Caco-2 (cell line): ENCODE results near the gene NSD1. TPM values are rescaled to one million over a fixed set of nuclear protein-coding genes. Genes with fewer than 3 reads are reported as not detected.

Source experiments
- BruUV-seq: library from RNA; stranded (reverse); fragments of 400-500 nt; replicated peaks from 2 replicates; lab custom pipeline; 2021; lab: Mats Ljungman, UMichigan
- CTCF ChIA-PET: fragments of 300-600 bp; sonication (Branson Sonifier 250); formaldehyde crosslinking; loops from one replicate; lab custom pipeline; 2022; ENCODE audit warnings: antibody characterized with exemption; lab: Charles Lee
- POLR2A ChIA-PET: fragments of 300-600 bp; sonication (Branson Sonifier 250); formaldehyde crosslinking; loops from one replicate; lab custom pipeline; 2022; ENCODE audit warnings: antibody characterized with exemption; lab: Charles Lee
- DNase-seq, 2 experiments: peaks; one replicate each; pipeline versions ENCODE4 v3.0.0 to v3.0.0-alpha.2; 2020 to 2022
- H3K27me3 ChIP-seq: replicated peaks from 2 replicates; pipeline ENCODE4 v1.6.0; 2011; ENCODE audit warnings: low read length; ENCODE audit not compliant: control insufficient read depth, insufficient read depth
- H3K36me3 ChIP-seq: 2 replicates; pipeline ENCODE4 v1.5.1; 2011; ENCODE audit warnings: low read length; ENCODE audit not compliant: control insufficient read depth, insufficient read depth
- H3K4me1 ChIP-seq: fragments of 250-450 bp; sonication (Bioruptor Pico); 2 replicates; pipeline ENCODE4 v1.5.1; 2020; ENCODE audit warnings: mild to moderate bottlenecking
- H3K4me3 ChIP-seq: 2 replicates; pipeline ENCODE4 v1.5.1; 2011; ENCODE audit warnings: low read depth, mild to moderate bottlenecking, control low read depth, low read length
- H3K9me3 ChIP-seq: fragments of 250-450 bp; sonication (Bioruptor Pico); 2 replicates; pipeline ENCODE4 v1.5.1; 2020; ENCODE audit warnings: mild to moderate bottlenecking, moderate library complexity
- H3K27ac Mint-ChIP-seq: one replicate; pipeline ENCODE4 v1.8.0; 2022; ENCODE audit warnings: mixed read lengths; ENCODE audit not compliant: unreplicated experiment
- H3K27me3 Mint-ChIP-seq: one replicate; pipeline ENCODE4 v1.8.0; 2022; ENCODE audit warnings: mixed read lengths; ENCODE audit not compliant: insufficient read depth, unreplicated experiment
- H3K36me3 Mint-ChIP-seq: one replicate; pipeline ENCODE4 v1.8.0; 2022; ENCODE audit warnings: mild to moderate bottlenecking, mixed read lengths; ENCODE audit not compliant: insufficient read depth, unreplicated experiment
- H3K4me1 Mint-ChIP-seq: one replicate; pipeline ENCODE4 v1.8.0; 2022; ENCODE audit warnings: low read depth, mixed read lengths; ENCODE audit not compliant: unreplicated experiment
- H3K4me3 Mint-ChIP-seq: one replicate; pipeline ENCODE4 v1.8.0; 2022; ENCODE audit warnings: mild to moderate bottlenecking, moderate library complexity, mixed read lengths; ENCODE audit not compliant: unreplicated experiment
- H3K9me3 Mint-ChIP-seq: one replicate; pipeline ENCODE4 v1.8.0; 2022; ENCODE audit warnings: mixed read lengths; ENCODE audit not compliant: unreplicated experiment
- CTCF ChIP-seq, 2 experiments: fragments of 200-600 bp in 1 of 2; IDR thresholded peaks; 1 replicate in 1 of 2; 2 replicates in 1 of 2; pipeline versions ENCODE4 v1.5.1 to v1.8.0; 2011 to 2022; ENCODE audit warnings: antibody characterized with exemption in 1 of 2, control low read depth in 1 of 2, inconsistent platforms in 1 of 2, low read depth in 1 of 2, low read length in 1 of 2, mild to moderate bottlenecking in 1 of 2, moderate library complexity in 1 of 2; ENCODE audit not compliant: insufficient read depth in 1 of 2, severe bottlenecking in 1 of 2, unreplicated experiment in 1 of 2
- intact Hi-C: fragments of 100-400 bp; cut with micrococcal nuclease; formaldehyde crosslinking; loops from one replicate; pipeline ENCODE4 v1.10.0; 2022; ENCODE audit not compliant: unreplicated experiment
- total RNA-seq: library from RNA; stranded (reverse); gene quantifications from 2 replicates; pipeline ENCODE4 v1.2.3, GENCODE V29; 2022

NSD1 gene
- total RNA-seq, 1 experiment from 2014 or later, result 67.4 TPM

GRCh38 chr5:177311392-177311722 is 177.8 kb downstream of the NSD1 start:
- H3K4me1 Mint-ChIP-seq, result peaks cover 13% of the 10 kb centered on the region
- intact Hi-C loops, result no loop called here
- Histone ChIP-seq H3K36me3 (peaks cover 6% of the 10 kb centered on the region), H3K4me1 (peaks cover 11% of the 10 kb centered on the region), H3K4me3 (peak overlapping the region; percentile 93), H3K9me3 (no peaks in the 10 kb centered on the region), H3K27me3 (no peaks in the 10 kb centered on the region)
- H3K27me3 Mint-ChIP-seq, result no peaks in the 10 kb centered on the region
- H3K4me3 Mint-ChIP-seq, result peak overlapping the region; percentile 82
- no peak for TF ChIP-seq CTCF (IDR thresholded peaks at IDR 0.05; ENCODE audit: insufficient read depth in 1 of 2, low read depth in 1 of 2, low read length in 1 of 2, severe bottlenecking in 1 of 2, unreplicated experiment in 1 of 2)
- H3K9me3 Mint-ChIP-seq, result no peaks in the 10 kb centered on the region
- H3K27ac Mint-ChIP-seq, result peak overlapping the region; percentile 93
- DNase-seq, result no peak
- no TSS peak for BruUV-seq
- CTCF ChIA-PET, result interaction anchor here (1.0 to 2.4 kb wide), 4 partner anchors 14 to 224 kb away, joined by 3 to 8 read pairs (median 6); partner anchors contain the start of gene FGFR4
- H3K36me3 Mint-ChIP-seq, result peaks cover 47% of the 10 kb centered on the region
- POLR2A ChIA-PET, result interaction anchor here (1.6 kb wide), 1 partner anchor 116 kb away, joined by 7 read pairs; the partner anchor contains the start of gene GRK6

DNA sequence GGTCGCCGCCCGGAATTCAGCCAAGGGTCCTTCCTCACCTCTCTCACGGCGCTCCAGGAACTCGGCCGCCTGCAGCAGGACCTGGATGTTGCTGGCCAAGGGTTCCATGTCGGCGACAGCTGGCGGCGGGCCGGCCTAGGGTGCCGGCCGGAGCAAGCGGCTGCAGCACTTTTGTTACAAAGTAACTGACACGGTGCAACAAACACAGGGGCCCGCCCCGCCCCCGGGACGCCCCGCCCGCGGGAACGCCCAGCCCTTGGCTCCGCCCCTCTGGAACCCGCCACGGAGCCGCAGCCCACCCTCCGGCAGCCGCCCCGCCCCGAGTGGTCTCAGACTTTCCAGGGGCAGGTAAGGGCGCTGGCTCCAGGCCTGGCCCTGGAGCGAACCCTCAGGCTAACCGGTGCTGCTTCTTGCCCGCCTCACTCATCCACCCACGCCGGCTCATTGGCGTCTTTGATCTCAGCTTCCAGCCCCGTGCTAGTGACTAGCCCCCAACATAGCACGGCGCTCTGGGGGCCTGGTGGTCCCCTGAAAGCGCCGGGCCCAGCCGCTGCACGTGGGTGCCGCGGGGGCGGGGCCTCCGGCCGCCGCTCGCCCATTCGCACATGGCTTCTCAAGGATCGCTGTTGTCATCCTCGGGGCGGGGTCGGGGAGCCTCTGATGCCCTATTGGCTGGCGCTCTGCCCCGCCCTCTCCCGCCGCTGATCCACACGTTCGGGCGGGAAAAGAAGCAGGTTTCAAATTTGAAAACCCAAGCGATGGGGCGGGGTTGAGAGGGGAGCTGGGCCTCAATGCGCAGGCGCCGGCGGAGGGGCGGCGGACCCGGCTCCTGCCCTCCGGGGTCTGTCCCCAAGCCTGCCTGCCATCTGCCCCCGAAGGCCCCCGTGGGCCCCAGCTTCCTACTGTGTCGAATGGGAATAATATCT is 178.4 kb downstream of the NSD1 start, which contains the start of gene MXD3:
Gene MXD3, minus strand, starts transcription at position 176 of the 926 bp plus-strand sequence. Its CDS starts 68 bp downstream, at position 108.
- intact Hi-C loops, result loop anchor here (1.0 to 2.0 kb wide), 4 partner anchors 39 to 185 kb away; partner anchors contain the start of genes LMAN2 and PDLIM7
- peak within 1 kb of the TSS; percentile 82 for H3K4me3 Mint-ChIP-seq
- peak within 1 kb of the TSS; percentile 93 for H3K27ac Mint-ChIP-seq
- ChIA-PET CTCF (interaction anchor here (0.6 to 2.4 kb wide), 12 partner anchors 14 to 299 kb away, joined by 3 to 8 read pairs (median 4); partner anchors contain the start of genes FGFR4 and LMAN2), POLR2A (interaction anchor here (0.6 to 1.6 kb wide), 6 partner anchors 9 to 793 kb away, joined by 3 to 14 read pairs (median 6); partner anchors contain the start of genes GRK6, PRELID1 and RAB24)
- no peaks in the 10 kb centered on the region for H3K27me3 ChIP-seq
- H3K4me1 ChIP-seq, result peaks cover 11% of the 10 kb centered on the region
- DNase-seq, result peak; percentile 99
- H3K36me3 ChIP-seq, result peaks cover 3% of the 10 kb centered on the region
- H3K27me3 Mint-ChIP-seq, result no peaks in the 10 kb centered on the region
- H3K4me1 Mint-ChIP-seq, result peaks cover 13% of the 10 kb centered on the region
- no peaks in the 10 kb centered on the region for H3K9me3 ChIP-seq
- no peaks in the 10 kb centered on the region for H3K9me3 Mint-ChIP-seq
- TF ChIP-seq CTCF (IDR thresholded peaks at IDR 0.05; ENCODE audit: insufficient read depth in 1 of 2, low read depth in 1 of 2, low read length in 1 of 2, severe bottlenecking in 1 of 2, unreplicated experiment in 1 of 2), result no peak
- BruUV-seq, result no TSS peak
- H3K4me3 ChIP-seq, result peak within 1 kb of the TSS; percentile 93
- peaks cover 40% of the 10 kb centered on the region for H3K36me3 Mint-ChIP-seq

DNA sequence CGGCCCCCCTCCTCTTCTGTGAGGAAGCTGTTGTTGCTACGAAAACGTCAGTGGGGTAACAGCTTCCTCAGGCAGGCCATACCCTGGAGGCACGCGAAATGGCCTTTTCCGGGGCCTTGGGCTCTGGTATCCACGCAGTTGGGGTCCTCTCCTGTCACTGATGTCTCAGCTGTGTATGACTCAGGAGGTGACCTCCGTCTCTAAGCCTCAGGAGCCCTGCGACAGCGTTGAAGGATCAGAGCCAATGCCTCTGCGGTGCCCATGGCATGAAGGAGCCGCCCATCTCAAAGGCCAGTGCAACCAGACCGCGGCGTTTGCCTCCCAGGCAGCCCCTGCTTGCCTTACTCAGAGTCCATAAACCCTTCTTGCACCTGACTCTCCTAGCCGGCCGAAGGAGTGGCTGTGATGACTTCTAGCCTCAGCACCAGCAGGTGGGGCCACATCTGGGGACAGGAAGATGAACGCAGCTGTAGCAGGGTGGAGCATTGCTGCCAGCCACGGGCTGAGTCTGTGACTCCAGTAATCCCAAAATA is 179.1 kb downstream of the NSD1 start:
- DNase-seq, result peak; percentile 79 to 87
- TSS peak; percentile 79 for BruUV-seq
- Histone ChIP-seq H3K36me3 (peaks cover 3% of the 10 kb centered on the region), H3K27me3 (no peaks in the 10 kb centered on the region), H3K4me3 (peak overlapping the region; percentile 93), H3K4me1 (peaks cover 11% of the 10 kb centered on the region), H3K9me3 (no peaks in the 10 kb centered on the region)
- Mint-ChIP-seq H3K27ac (peak overlapping the region; percentile 93), H3K4me3 (peak overlapping the region; percentile 82), H3K27me3 (no peaks in the 10 kb centered on the region), H3K4me1 (peaks cover 13% of the 10 kb centered on the region), H3K36me3 (peaks cover 41% of the 10 kb centered on the region), H3K9me3 (no peaks in the 10 kb centered on the region)
- intact Hi-C loops, result loop anchor here (1.0 to 2.0 kb wide), 5 partner anchors 14 to 184 kb away; partner anchors contain the start of genes LMAN2 and PDLIM7
- peak in 1 of 2 experiments; percentile 51 for TF ChIP-seq CTCF (IDR thresholded peaks at IDR 0.05; ENCODE audit: insufficient read depth in 1 of 2, low read depth in 1 of 2, low read length in 1 of 2, severe bottlenecking in 1 of 2, unreplicated experiment in 1 of 2)
- ChIA-PET CTCF (interaction anchor here (0.6 to 2.1 kb wide), 12 partner anchors 13 to 300 kb away, joined by 3 to 8 read pairs (median 4); partner anchors contain the start of genes FGFR4 and LMAN2), POLR2A (interaction anchor here (0.7 to 1.6 kb wide), 4 partner anchors 10 to 114 kb away, joined by 3 to 7 read pairs (median 6); partner anchors contain the start of genes GRK6, PRELID1 and RAB24)
